ENCODE results near the gene NARF. TPM values are rescaled to one million over a fixed set of nuclear protein-coding genes. Genes with fewer than 3 reads are reported as not detected.

The NARF gene
- total RNA-seq, 1 donor from 2014 or later, result 122 TPM

DNA sequence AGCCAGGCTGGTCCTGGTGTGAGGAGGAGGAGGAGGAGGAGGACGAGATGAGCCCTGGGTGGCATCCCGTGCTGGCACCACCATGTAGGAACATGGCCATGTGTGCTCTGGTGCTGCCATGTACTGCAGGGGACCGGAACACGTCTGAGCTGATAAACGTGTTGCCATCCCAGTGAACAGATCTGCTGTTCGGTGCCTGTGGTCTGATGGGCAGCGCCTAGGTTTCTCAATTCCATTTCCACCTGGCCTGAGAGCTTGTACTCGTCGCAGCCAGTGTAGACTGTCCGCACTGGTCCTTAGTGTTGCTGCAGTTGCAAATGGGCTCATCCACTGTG, 32.6 kb downstream of the NARF start:
- H3K36me3 Mint-ChIP-seq, result peaks cover 14% of the 10 kb centered on the region
- TF ChIP-seq, protein P1, sequence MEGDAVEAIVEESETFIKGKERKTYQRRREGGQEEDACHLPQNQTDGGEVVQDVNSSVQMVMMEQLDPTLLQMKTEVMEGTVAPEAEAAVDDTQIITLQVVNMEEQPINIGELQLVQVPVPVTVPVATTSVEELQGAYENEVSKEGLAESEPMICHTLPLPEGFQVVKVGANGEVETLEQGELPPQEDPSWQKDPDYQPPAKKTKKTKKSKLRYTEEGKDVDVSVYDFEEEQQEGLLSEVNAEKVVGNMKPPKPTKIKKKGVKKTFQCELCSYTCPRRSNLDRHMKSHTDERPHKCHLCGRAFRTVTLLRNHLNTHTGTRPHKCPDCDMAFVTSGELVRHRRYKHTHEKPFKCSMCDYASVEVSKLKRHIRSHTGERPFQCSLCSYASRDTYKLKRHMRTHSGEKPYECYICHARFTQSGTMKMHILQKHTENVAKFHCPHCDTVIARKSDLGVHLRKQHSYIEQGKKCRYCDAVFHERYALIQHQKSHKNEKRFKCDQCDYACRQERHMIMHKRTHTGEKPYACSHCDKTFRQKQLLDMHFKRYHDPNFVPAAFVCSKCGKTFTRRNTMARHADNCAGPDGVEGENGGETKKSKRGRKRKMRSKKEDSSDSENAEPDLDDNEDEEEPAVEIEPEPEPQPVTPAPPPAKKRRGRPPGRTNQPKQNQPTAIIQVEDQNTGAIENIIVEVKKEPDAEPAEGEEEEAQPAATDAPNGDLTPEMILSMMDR (IDR thresholded peaks at IDR 0.05; ENCODE audit: unreplicated experiment), result no peak
- peaks cover 13% of the 10 kb centered on the region for H3K4me1 Mint-ChIP-seq
- no peak overlapping the region for H3K27ac Mint-ChIP-seq
- H3K4me3 Mint-ChIP-seq, result no peak overlapping the region
- DNase-seq (ENCODE audit: low spot score in 2 of 2, unreplicated experiment in 2 of 2), result no peak
- H3K9me3 Mint-ChIP-seq, result no peaks in the 10 kb centered on the region
- no peaks in the 10 kb centered on the region for H3K27me3 Mint-ChIP-seq (ENCODE audit: low read depth)

DNA sequence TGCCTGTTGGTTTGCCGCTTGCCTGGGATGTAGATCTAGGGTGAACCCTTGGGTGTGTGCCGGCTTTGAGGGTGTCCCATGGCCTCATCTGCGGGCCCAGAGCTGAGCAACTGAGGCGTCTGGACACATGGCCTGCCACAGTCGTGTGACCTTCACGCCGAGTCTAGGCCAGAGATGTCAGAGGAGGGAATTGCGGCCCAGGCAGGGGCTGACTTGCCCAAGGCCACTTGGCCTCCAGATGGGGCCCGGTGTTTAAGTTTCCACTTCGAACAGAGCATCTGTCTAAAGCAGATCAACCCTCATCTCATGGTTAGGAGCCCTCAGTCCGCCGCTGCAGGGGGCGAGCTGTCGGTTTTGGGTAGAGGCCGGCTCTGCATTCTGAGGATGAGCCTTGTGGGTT, 33.0 kb downstream of the NARF start:
- H3K27ac Mint-ChIP-seq, result no peak overlapping the region
- no peak overlapping the region for H3K4me3 Mint-ChIP-seq
- H3K36me3 Mint-ChIP-seq, result peaks cover 10% of the 10 kb centered on the region
- H3K27me3 Mint-ChIP-seq (ENCODE audit: low read depth), result no peaks in the 10 kb centered on the region
- no peaks in the 10 kb centered on the region for H3K9me3 Mint-ChIP-seq
- H3K4me1 Mint-ChIP-seq, result peaks cover 13% of the 10 kb centered on the region
- no peak for DNase-seq (ENCODE audit: low spot score in 2 of 2, unreplicated experiment in 2 of 2)
- TF ChIP-seq, protein P1 (IDR thresholded peaks at IDR 0.05; ENCODE audit: unreplicated experiment), result no peak

- no peaks in the 10 kb centered on the region for H3K9me3 Mint-ChIP-seq
These were observed 34.2 kb downstream of the NARF start for GRCh38 chr17:82492643-82493225.

DNA sequence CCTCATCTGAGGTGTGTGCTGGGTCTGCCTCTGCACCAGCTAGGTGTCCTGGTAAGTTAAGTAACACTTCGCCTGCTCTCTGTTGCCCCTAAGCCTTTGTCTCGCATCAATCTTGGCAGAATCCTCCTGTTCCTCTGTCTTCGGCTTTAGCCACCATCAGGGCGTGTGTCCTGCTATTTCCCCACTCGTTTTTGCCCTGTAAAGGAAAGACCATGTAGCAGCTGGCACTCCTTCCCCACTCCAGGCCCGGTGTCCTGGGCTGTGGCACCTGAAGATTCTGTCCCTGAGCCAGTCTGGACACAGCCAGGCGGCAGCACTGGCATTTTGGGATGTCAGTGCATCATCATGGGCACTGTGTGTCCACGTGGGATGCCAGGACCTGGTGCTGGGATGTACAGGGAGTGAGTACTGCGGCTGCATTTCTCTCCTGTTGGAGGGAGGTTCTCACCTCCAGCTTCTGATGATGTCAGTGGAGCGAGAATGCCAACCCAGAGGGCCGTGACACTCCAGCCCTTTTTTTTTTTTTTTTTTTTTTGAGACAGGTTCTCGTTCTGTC, 34.8 kb downstream of the NARF start:
- no peak for DNase-seq (ENCODE audit: low spot score in 2 of 2, unreplicated experiment in 2 of 2)
- no peak overlapping the region for H3K27ac Mint-ChIP-seq
- no peaks in the 10 kb centered on the region for H3K9me3 Mint-ChIP-seq
- no peak overlapping the region for H3K4me3 Mint-ChIP-seq
- peaks cover 20% of the 10 kb centered on the region for H3K4me1 Mint-ChIP-seq
- H3K36me3 Mint-ChIP-seq, result peaks cover 2% of the 10 kb centered on the region
- TF ChIP-seq, protein P1 (IDR thresholded peaks at IDR 0.05; ENCODE audit: unreplicated experiment), result no peak
- no peaks in the 10 kb centered on the region for H3K27me3 Mint-ChIP-seq (ENCODE audit: low read depth)

More at GRCh38 chr17:82492643-82493225, 34.2 kb downstream of the NARF start:
- DNase-seq (ENCODE audit: low spot score in 2 of 2, unreplicated experiment in 2 of 2), result no peak
- TF ChIP-seq, protein P1 (IDR thresholded peaks at IDR 0.05; ENCODE audit: unreplicated experiment), result no peak
- Mint-ChIP-seq H3K36me3 (peaks cover 5% of the 10 kb centered on the region), H3K4me3 (no peak overlapping the region), H3K27ac (no peak overlapping the region), H3K4me1 (peaks cover 16% of the 10 kb centered on the region), H3K27me3 (ENCODE audit: low read depth) (no peaks in the 10 kb centered on the region)

GRCh38 chr17:82494236-82495055, 35.9 kb downstream of the NARF start:
- Mint-ChIP-seq H3K27ac (peak overlapping the region; percentile 90), H3K9me3 (no peaks in the 10 kb centered on the region), H3K36me3 (no peaks in the 10 kb centered on the region), H3K27me3 (ENCODE audit: low read depth) (no peaks in the 10 kb centered on the region), H3K4me1 (peaks cover 19% of the 10 kb centered on the region), H3K4me3 (peak overlapping the region; percentile 59)
- peak; percentile 71 to 93 for DNase-seq (ENCODE audit: low spot score in 2 of 2, unreplicated experiment in 2 of 2)
- TF ChIP-seq, protein P1 (IDR thresholded peaks at IDR 0.05; ENCODE audit: unreplicated experiment), result peak; percentile 84
